ENCODE measurements around the gene PPP1R1B.
A peak's percentile ranks its signal among the peaks of the same experiment; 100 is the strongest.

The PPP1R1B gene

GRCh38 chr17:39667945-39668924 is 41.5 kb downstream of the PPP1R1B start, which contains the start of gene PNMT:
TSS of gene PNMT (plus strand) at chr17:39668453. CDS start at chr17:39668476, 23 bp downstream.
- DNase-seq (ENCODE audit: low spot score): peak; percentile 90

- no peak for DNase-seq (ENCODE audit: low spot score)
These were observed 43.4 kb downstream of the PPP1R1B start for GRCh38 chr17:39669897-39670735.

GRCh38 chr17:39670746-39671145 is 44.0 kb downstream of the PPP1R1B start:
- no peak for DNase-seq (ENCODE audit: low spot score)

GRCh38 chr17:39671651-39672521 is 45.1 kb downstream of the PPP1R1B start:
- peak; percentile 77 for DNase-seq (ENCODE audit: low spot score)

GRCh38 chr17:39672522-39673334 is 46.0 kb downstream of the PPP1R1B start:
- no peak for DNase-seq (ENCODE audit: low spot score)

- no peak for DNase-seq (ENCODE audit: low spot score)
These were observed 46.8 kb downstream of the PPP1R1B start for GRCh38 chr17:39673335-39674081.

- no peak for DNase-seq (ENCODE audit: low spot score)
These were observed 47.4 kb downstream of the PPP1R1B start for GRCh38 chr17:39674179-39674578.

- no peak for DNase-seq (ENCODE audit: low spot score)
These were observed 48.1 kb downstream of the PPP1R1B start for GRCh38 chr17:39674702-39675389.

- DNase-seq (ENCODE audit: low spot score): no peak
These were observed 48.8 kb downstream of the PPP1R1B start for GRCh38 chr17:39675390-39676082.

- DNase-seq (ENCODE audit: low spot score): no peak
These were observed 49.6 kb downstream of the PPP1R1B start for GRCh38 chr17:39676198-39676819.

GRCh38 chr17:39677072-39677471 is 50.3 kb downstream of the PPP1R1B start:
- DNase-seq (ENCODE audit: low spot score): no peak

GRCh38 chr17:39677542-39678339 is 51.0 kb downstream of the PPP1R1B start:
- no peak for DNase-seq (ENCODE audit: low spot score)

GRCh38 chr17:39678340-39679116 is 51.8 kb downstream of the PPP1R1B start:
- DNase-seq (ENCODE audit: low spot score): no peak

GRCh38 chr17:39679521-39680192 is 52.9 kb downstream of the PPP1R1B start:
- no peak for DNase-seq (ENCODE audit: low spot score)

GRCh38 chr17:39683295-39683939 is 56.7 kb downstream of the PPP1R1B start:
- DNase-seq (ENCODE audit: low spot score): no peak
